ENCODE data around the gene RYR1. TPM values are rescaled to one million over a fixed set of nuclear protein-coding genes. Genes with fewer than 3 reads are reported as not detected.

The RYR1 gene
- total RNA-seq, 1 experiment from 2014 or later = 34.2 TPM

- in situ Hi-C loops (cut with HindIII; ENCODE audit: low pct_unique_long_range_greater_than_20kb, low sequenced_read_pairs) = no loop called here
- Histone ChIP-seq H3K36me3 (ENCODE audit: control insufficient read depth, insufficient read depth, low read length) (no peaks in the 10 kb centered on the region), H3K27ac (ENCODE audit: low read length) (no peak overlapping the region), H3K9me3 (ENCODE audit: control insufficient read depth, insufficient read depth, low read depth, low read length) (peaks cover 10% of the 10 kb centered on the region; the same call in 1 of the 2 replicates), H3K4me1 (ENCODE audit: control insufficient read depth, insufficient read depth, low read length) (no peaks in the 10 kb centered on the region), H3K27me3 (ENCODE audit: control insufficient read depth, insufficient read depth, low read length) (peaks cover 11% of the 10 kb centered on the region), H3K4me3 (ENCODE audit: low read depth in 2 of 2, low read length in 2 of 2) (no peak overlapping the region)
- ATAC-seq (no peak), DNase-seq (ENCODE audit: low read depth, low spot score) (no peak)
- ChIA-PET POLR2A (interaction anchor here (0.5 kb wide), 1 partner anchor 1791 kb away, joined by 14 read pairs; no protein-coding TSS in a partner anchor), CTCF (interaction anchor here (0.6 to 0.8 kb wide), 3 partner anchors 28 to 324 kb away, joined by 3 to 6 read pairs (median 4); no protein-coding TSS in a partner anchor)
- intact Hi-C loops (cut with micrococcal nuclease; ENCODE audit: unreplicated experiment) = no loop called here
- TF ChIP-seq SIN3A (IDR thresholded peaks at IDR 0.05; ENCODE audit: borderline replicate concordance, insufficient read depth, low read depth, low read length) = no peak
- TF ChIP-seq, protein P1, sequence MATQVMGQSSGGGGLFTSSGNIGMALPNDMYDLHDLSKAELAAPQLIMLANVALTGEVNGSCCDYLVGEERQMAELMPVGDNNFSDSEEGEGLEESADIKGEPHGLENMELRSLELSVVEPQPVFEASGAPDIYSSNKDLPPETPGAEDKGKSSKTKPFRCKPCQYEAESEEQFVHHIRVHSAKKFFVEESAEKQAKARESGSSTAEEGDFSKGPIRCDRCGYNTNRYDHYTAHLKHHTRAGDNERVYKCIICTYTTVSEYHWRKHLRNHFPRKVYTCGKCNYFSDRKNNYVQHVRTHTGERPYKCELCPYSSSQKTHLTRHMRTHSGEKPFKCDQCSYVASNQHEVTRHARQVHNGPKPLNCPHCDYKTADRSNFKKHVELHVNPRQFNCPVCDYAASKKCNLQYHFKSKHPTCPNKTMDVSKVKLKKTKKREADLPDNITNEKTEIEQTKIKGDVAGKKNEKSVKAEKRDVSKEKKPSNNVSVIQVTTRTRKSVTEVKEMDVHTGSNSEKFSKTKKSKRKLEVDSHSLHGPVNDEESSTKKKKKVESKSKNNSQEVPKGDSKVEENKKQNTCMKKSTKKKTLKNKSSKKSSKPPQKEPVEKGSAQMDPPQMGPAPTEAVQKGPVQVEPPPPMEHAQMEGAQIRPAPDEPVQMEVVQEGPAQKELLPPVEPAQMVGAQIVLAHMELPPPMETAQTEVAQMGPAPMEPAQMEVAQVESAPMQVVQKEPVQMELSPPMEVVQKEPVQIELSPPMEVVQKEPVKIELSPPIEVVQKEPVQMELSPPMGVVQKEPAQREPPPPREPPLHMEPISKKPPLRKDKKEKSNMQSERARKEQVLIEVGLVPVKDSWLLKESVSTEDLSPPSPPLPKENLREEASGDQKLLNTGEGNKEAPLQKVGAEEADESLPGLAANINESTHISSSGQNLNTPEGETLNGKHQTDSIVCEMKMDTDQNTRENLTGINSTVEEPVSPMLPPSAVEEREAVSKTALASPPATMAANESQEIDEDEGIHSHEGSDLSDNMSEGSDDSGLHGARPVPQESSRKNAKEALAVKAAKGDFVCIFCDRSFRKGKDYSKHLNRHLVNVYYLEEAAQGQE (IDR thresholded peaks at IDR 0.05; ENCODE audit: insufficient read depth in 1 of 2, low read depth in 2 of 2, low read length in 1 of 2) = no peak
- TF ChIP-seq POLR2AphosphoS5 (IDR thresholded peaks at IDR 0.05; ENCODE audit: low read depth, low read length) = no peak
- TF ChIP-seq, protein P2, sequence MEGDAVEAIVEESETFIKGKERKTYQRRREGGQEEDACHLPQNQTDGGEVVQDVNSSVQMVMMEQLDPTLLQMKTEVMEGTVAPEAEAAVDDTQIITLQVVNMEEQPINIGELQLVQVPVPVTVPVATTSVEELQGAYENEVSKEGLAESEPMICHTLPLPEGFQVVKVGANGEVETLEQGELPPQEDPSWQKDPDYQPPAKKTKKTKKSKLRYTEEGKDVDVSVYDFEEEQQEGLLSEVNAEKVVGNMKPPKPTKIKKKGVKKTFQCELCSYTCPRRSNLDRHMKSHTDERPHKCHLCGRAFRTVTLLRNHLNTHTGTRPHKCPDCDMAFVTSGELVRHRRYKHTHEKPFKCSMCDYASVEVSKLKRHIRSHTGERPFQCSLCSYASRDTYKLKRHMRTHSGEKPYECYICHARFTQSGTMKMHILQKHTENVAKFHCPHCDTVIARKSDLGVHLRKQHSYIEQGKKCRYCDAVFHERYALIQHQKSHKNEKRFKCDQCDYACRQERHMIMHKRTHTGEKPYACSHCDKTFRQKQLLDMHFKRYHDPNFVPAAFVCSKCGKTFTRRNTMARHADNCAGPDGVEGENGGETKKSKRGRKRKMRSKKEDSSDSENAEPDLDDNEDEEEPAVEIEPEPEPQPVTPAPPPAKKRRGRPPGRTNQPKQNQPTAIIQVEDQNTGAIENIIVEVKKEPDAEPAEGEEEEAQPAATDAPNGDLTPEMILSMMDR (IDR thresholded peaks at IDR 0.05) = no peak
- TF ChIP-seq TCF7L2 (IDR thresholded peaks at IDR 0.05; ENCODE audit: low read depth, low read length) = no peak
- BruUV-seq (replicated peaks) = no TSS peak
These were observed 101.7 kb downstream of the RYR1 start for GRCh38 chr19:38535212-38535611.

GRCh38 chr19:38537071-38537936, 103.8 kb downstream of the RYR1 start:
- in situ Hi-C loops (cut with HindIII; ENCODE audit: low pct_unique_long_range_greater_than_20kb, low sequenced_read_pairs) = no loop called here
- Histone ChIP-seq H3K27ac (ENCODE audit: low read length) (no peak overlapping the region), H3K9me3 (ENCODE audit: control insufficient read depth, insufficient read depth, low read depth, low read length) (peaks cover 10% of the 10 kb centered on the region; the same call in 1 of the 2 replicates), H3K4me1 (ENCODE audit: control insufficient read depth, insufficient read depth, low read length) (no peaks in the 10 kb centered on the region), H3K27me3 (ENCODE audit: control insufficient read depth, insufficient read depth, low read length) (peaks cover 11% of the 10 kb centered on the region), H3K36me3 (ENCODE audit: control insufficient read depth, insufficient read depth, low read length) (no peaks in the 10 kb centered on the region), H3K4me3 (ENCODE audit: low read depth in 2 of 2, low read length in 2 of 2) (no peak overlapping the region)
- no TSS peak for BruUV-seq (replicated peaks)
- intact Hi-C loops (cut with micrococcal nuclease; ENCODE audit: unreplicated experiment) = no loop called here
- CTCF ChIA-PET = no interaction called here
- ATAC-seq (0 out of 2 replicates have a peak, but pooled peaks have one; percentile 10), DNase-seq (ENCODE audit: low read depth, low spot score) (no peak)
- POLR2A ChIA-PET = no interaction called here
- TF ChIP-seq SIN3A (IDR thresholded peaks at IDR 0.05; ENCODE audit: borderline replicate concordance, insufficient read depth, low read depth, low read length) = no peak
- no peak for TF ChIP-seq POLR2AphosphoS5 (IDR thresholded peaks at IDR 0.05; ENCODE audit: low read depth, low read length)
- TF ChIP-seq, protein P2 (IDR thresholded peaks at IDR 0.05) = no peak
- TF ChIP-seq TCF7L2 (IDR thresholded peaks at IDR 0.05; ENCODE audit: low read depth, low read length) = no peak
- TF ChIP-seq, protein P1 (IDR thresholded peaks at IDR 0.05; ENCODE audit: insufficient read depth in 1 of 2, low read depth in 2 of 2, low read length in 1 of 2) = no peak
